ENCODE results near the gene HCN2.

GRCh38 chr19:622666-623065 lies 33.0 kb downstream of the HCN2 start:
- TF ChIP-seq CTCF (conservative IDR thresholded peaks at IDR 0.05 in 1 of 2, IDR thresholded peaks at IDR 0.05 in 1 of 2; ENCODE audit: extremely low read depth in 1 of 2, insufficient read depth in 1 of 2, low read depth in 1 of 2, low read length in 2 of 2) (no peak), EZH2 (IDR thresholded peaks at IDR 0.05; ENCODE audit: borderline replicate concordance, low read length) (no peak)
